ENCODE measurements around the gene TTLL1. TPM values are rescaled to one million over a fixed set of nuclear protein-coding genes. Genes with fewer than 3 reads are reported as not detected.

TTLL1 gene
- total RNA-seq (2014; rRNA removed; shearing (Covaris generic)), result 3.7 and 5.0 TPM in 2 replicates

DNA sequence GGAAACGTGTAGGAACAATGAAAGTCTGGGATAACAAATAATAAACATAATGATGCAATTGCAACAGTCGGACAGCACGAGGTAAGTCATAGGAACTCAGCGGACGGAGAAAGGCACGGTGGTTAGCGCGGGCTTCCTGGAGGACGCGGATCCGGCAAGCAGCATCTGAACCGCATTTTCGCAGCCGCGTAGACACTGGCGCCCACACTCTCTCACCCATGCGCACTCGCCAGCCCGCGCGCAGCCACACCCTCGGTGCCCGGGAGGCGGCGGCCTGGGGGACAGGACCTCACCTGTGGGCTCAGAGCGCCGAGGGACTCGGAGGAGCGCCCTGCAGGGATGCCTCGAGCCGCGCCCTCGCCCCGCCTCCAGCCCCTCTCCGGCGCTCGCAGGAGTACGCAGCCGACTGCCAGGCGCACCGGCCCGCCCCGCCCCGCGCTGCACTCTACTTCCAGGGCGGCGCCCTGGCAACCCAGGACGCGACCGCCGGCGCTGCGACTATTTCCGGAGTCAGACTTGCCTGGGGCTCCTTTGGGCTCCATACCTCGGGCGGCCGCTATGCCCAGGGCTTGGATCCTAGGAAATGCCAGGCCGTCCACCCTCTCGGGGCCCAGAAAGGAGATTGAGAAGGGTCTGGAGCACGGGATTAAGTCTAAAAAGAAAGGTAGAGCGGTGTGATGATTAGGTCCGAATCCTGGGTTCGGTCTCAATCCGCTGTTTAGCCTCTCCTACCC lies at the start of gene TTLL1:
Gene TTLL1, minus strand, starts transcription at position 408 of the 734 bp plus-strand sequence. CDS start 13,805 bp downstream, outside the sequence.
- peak; percentile 82 for DNase-seq (ENCODE audit: low read depth)

DNA sequence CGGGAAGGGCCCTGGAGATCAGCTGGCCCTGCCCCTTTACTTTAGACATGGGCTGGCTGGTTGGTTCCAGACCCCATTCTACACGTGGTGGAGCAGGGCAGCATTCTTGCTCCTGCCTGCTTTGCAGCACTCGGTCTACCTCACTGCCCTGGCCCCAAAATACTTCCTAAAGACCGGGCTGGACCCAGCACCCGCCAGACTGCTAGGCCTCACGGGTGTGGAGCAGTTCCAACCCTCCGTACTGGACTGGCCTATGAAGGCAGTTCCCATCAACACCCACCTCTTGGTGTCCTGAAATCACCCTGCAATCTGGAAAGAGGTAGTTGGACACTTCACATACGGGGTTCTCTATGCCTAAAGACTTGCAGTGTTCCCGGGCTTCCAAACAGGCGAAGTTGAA lies 47.6 kb upstream of the TTLL1 start:
- no peak for DNase-seq (ENCODE audit: low read depth)

DNA sequence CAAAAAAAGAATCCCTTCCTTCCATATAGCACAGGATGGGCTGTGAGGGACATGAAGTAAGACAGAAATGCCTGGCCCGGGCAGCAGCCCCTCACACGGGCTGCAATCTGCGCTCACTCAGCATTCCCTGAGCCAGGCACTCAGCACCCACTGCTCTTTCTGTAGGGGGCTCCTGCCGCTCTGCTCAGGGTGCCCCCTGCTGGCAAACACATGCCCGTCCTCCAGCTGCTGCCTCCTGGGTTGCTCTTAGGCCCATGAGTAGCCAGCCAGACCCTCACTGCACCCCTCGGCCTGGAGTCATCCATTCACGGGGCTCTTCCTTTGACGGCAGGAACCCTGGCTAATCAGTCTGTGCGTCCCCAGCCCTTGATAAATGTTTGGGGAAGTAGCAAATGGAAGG lies 47.1 kb upstream of the TTLL1 start:
- no peak for DNase-seq (ENCODE audit: low read depth)

DNA sequence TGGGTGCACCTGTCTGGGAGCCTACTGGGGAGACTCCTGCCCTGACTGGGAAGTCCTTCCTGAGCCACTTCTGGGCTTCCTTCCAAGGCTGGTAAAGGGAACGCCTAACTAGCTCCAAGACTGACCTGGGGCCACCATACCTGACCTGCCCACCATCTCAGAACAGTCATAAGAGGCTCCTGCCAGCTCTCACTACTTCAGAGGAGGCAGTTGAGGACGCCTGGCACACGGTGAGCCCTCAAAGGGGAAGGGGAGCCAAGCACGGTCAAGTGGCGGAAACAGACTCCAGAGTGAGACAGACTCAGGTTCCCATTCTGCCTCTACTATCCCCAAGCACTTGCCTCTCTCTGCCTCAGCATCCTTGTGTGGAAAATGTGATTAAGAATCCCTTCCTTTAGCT lies 46.4 kb upstream of the TTLL1 start:
- DNase-seq (ENCODE audit: low read depth), result no peak

DNA sequence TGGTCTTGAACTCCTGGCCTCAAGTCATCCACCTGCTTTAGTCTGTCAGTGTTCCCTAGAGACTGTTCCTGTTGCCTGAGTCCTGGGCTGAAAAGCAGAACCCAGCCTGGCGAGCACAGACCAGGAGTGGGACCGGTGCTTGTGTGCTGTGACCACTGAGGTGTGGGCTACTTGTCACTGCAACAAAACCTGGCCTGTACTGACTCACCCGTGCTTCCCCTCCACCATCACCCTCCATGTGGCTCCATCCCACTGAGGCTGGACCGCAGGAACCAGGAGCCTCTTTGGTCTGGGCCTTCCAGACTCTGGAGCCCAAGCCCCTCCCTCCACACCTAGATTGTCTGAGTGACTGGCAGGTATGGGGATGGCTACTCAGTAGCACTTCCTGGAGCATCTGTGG lies 45.4 kb upstream of the TTLL1 start:
- DNase-seq (ENCODE audit: low read depth), result no peak

DNA sequence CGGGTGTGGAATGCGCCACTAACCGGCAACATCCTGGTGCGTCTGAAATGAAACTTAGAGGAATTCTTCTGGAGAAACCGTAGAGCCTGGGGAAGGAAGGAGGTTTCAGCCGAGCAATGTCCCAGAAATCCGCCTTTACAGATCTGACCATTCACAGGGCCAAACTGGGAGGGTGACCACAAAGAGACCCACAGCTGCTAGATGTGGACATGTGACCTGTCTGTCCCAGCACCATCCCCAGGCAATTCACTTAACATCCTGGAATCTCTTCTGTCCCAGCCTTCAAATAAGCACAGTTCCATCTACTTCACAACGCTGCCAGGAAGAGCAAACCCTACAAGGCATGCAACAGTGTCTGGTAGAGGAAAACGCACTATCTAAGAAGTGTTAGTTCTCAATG lies 44.2 kb upstream of the TTLL1 start:
- peak; percentile 75 for DNase-seq (ENCODE audit: low read depth)

GRCh38 chr22:43131773-43132501 lies 42.7 kb upstream of the TTLL1 start:
- DNase-seq (ENCODE audit: low read depth), result no peak

DNA sequence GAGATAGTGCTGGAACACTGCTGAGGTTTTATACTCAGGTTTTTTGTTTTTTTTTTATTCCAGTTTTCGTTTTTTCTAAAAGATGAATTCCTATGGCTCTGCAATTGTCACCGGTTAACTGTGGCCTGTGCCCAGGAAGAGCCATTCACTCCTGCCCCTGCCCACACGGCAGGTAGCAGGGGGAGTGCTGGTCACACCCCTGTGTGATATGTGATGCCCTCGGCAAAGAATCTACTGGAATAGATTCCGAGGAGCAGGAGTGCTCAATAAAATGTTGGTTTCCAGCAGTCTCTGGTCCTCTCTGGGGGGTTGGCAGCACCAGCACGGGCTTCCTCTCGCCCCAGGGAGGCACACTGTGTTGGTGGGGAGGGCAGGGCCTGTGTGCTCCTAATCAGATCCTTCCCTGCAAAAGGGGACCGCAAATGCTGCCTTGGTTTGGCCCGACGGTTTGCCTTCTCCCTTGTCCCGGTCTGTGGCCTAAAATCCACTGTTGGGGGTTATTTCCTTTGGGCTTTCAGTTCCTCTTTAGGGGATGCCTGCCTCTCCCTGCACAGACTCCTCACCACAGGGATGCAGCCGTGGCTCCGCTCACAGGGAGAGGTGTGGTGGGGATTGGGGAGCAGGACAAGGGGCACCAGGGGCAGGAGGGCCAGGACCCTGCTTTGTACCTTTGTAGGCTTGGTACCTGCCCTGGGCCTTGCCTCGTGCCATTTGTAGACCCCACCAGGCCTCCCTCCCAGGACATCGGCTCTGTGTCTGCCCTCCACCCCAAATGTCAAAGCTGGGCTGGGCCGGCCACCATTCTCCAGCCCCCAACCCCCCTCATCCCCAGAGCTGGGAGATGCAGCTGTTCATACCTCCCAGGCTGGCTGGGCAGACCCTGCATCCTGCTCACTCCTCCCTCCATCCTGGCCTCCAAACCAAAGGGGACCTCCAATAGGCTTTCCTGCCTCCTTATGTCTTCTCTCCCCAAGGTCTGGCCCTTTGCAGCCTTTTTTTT lies 40.5 kb upstream of the TTLL1 start:
- DNase-seq (ENCODE audit: low read depth), result no peak

GRCh38 chr22:43128928-43129424 lies 39.8 kb upstream of the TTLL1 start:
- DNase-seq (ENCODE audit: low read depth), result no peak

DNA sequence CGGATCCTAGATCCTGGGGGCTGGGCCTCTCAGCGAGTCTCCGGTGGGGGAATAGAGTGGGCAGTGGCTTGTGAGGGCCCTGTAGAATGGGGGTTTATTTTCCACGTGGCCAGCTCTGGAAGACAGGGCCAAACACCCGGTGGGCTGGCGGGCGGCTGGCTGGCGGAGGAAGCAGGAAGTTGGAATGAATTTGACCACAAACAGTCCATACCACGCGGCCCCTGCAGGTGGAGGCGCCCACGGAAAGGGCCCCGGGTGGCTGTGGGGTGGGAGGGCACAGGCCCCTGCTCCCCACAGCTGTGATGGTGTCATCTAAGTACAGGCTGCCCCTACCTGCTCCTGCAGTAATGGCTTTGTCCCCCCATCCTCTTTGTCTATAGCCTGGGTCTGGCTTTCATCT lies 38.9 kb upstream of the TTLL1 start:
- no peak for DNase-seq (ENCODE audit: low read depth)

GRCh38 chr22:43127166-43127908 lies 38.1 kb upstream of the TTLL1 start:
- DNase-seq (ENCODE audit: low read depth), result no peak

GRCh38 chr22:43126501-43127165 lies 37.4 kb upstream of the TTLL1 start:
- DNase-seq (ENCODE audit: low read depth), result peak; percentile 71

- DNase-seq (ENCODE audit: low read depth), result no peak
These were observed 29.8 kb upstream of the TTLL1 start for GRCh38 chr22:43118953-43119458.

DNA sequence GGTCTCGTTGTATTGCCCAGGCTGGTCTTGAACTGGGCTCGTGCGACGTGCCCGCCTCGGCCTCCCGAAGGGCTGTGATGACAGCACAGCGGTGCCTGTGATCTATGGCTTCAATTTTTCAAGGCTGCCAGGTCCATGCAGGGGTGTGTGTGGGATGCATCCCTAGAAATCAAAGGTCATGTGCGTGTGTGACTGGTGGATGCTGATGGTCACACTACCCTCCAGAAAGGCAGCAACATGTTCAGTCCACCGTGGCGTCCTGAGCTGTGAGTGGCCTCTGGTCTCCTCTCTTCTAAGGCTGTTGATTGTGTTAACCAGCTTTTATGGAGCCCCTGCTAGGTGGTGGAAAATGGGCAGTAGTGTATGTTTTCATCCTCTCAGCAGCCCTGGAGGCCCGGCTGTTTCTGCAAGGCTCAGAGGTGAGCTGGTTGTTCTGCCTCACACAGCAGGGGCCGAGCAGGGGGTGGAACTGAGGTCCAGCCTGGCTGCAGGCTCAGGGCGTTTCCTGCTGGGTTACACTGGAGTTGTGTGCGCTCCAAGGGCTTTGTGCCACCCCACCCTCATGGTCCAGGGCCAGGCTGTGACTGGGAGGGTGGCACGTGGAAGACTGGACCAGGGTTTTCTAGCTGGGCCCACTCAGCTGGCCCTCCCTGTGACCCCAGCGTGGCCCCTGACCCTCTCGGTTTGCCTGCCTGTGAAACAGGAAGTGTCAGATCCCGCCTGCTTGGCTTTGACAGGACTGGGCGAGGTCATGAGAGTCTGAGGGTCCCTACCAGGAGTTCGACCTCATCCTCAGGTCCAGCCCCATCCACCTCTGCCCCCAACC lies 29.0 kb upstream of the TTLL1 start:
- DNase-seq (ENCODE audit: low read depth), result no peak

GRCh38 chr22:43116932-43117331 lies 27.7 kb upstream of the TTLL1 start:
- DNase-seq (ENCODE audit: low read depth), result no peak

DNA sequence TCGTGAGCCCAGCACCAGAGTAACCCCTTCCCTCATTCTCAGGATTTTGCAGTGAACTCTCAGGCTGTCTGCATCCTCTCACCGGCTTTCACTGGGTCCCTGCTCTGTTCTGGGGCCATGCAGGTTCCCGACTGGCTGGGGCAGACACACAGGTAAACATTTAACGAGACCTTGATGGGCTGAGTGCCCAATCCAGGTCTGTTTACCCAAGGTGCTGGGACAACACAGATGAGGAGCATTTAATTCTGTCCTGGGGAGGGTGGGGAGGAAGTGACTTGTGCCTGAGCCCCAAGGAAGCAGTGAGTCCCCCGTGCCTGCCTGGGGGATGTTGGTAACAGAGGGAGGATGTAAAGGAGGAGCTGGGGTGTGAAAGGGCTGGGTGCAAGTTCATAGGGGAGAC lies 25.8 kb upstream of the TTLL1 start:
- DNase-seq (ENCODE audit: low read depth), result no peak

GRCh38 chr22:43113526-43114251 lies 24.5 kb upstream of the TTLL1 start:
- DNase-seq (ENCODE audit: low read depth), result no peak

DNA sequence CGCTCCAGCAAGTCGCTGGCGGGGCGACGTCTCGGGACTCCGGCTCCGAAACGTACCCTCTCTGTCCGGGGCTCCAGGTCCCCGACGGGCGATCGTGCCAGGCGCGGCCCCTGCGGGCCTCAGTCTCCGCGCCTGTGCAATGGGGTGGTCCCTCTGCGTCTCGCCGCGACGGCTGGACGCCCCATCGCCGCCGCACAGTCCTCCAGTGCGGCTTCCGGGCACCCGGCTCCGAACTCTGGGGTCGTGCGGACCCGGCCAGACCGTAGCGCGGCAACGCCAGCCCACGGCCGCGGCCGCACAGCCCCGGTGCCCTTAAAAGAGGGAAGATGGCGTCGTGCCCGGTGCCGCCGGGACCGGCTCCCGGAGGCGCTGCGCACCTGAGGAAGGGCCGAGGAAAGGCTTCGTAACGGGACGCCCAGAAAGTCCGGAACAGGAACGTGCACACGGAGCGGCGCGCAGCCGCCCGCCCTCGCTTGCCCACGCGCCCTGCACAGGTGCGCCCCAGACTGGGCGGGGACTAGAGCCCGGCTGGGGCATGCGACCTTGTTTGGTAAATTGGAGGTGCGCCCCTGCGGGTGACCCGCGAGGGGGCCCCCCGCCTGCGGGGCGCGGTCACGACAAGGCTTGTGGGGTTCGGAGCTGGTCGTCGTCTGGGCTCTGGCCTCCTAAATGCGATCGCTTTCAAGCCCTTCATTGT lies 21.9 kb upstream of the TTLL1 start:
- no peak for DNase-seq (ENCODE audit: low read depth)

All from RPMI7951 (cell line).